HCT116 (cell line): ENCODE data around the gene ANKRD9. TPM values are rescaled to one million over a fixed set of nuclear protein-coding genes. Genes with fewer than 3 reads are reported as not detected.

ENCODE experiments used
- ATAC-seq: fragments of 200-7000 bp; cut with Tn5 transposase; 2 replicates; pipeline ENCODE4 v1.9.1; 2020; ENCODE audit warnings: mild to moderate bottlenecking, moderate library complexity
- BruUV-seq: library from RNA; stranded (reverse); fragments of 400-500 nt; replicated peaks from 2 replicates; lab custom pipeline; 2021; lab: Mats Ljungman, UMichigan
- CTCF ChIA-PET: fragments of 300-600 bp; sonication (Branson Sonifier 250); formaldehyde crosslinking; loops from one replicate; lab custom pipeline; 2021; ENCODE audit warnings: antibody characterized with exemption; lab: Charles Lee
- POLR2A ChIA-PET: fragments of 300-600, 350-600 bp; sonication (Branson Sonifier 250); formaldehyde crosslinking; loops from one replicate; lab custom pipeline; 2021; ENCODE audit warnings: antibody characterized with exemption; lab: Charles Lee
- RAD21 ChIA-PET, 2 experiments: fragments of 300-600 bp; sonication (Branson Sonifier 250); formaldehyde crosslinking; loops; one replicate each; lab custom pipeline; 2023; ENCODE audit warnings: low total read pairs in 2 of 2; ENCODE audit not compliant: uncharacterized antibody in 2 of 2, unreplicated experiment in 2 of 2, low non-redundant PET in 1 of 2; lab: Charles Lee
- DNase-seq: peaks from one replicate; pipeline ENCODE4 v3.0.0-alpha.2; 2010; ENCODE audit warnings: low read depth, low spot score
- H2AFZ ChIP-seq: fragments of 200-600 bp; shearing (Covaris generic), sonication (generic); 2 replicates; pipeline ENCODE4 v1.6.1; 2017; ENCODE audit warnings: low read depth, mixed run types, mixed read lengths, antibody characterized with exemption, low read length; ENCODE audit not compliant: poor library complexity, severe bottlenecking
- H3K27ac ChIP-seq: 2 replicates; pipeline ENCODE4 v1.5.1; 2012; ENCODE audit warnings: low read depth, low read length
- H3K27me3 ChIP-seq: fragments of 200-600 bp; sonication (generic); 2 replicates; pipeline ENCODE4 v1.6.1; 2016; ENCODE audit warnings: mixed run types, low read length, mixed read lengths; ENCODE audit not compliant: insufficient read depth
- H3K36me3 ChIP-seq, 2 experiments: fragments of 200-500 bp in 1 of 2; fragments of 200-600 bp in 1 of 2; sonication (Bioruptor generic) in 1 of 2; sonication (generic) in 1 of 2; 2 replicates each; pipeline versions ENCODE4 v1.5.1 to v1.6.1; 2014 to 2016; ENCODE audit warnings: low read length in 2 of 2, inconsistent platforms in 1 of 2, mixed read lengths in 1 of 2, mixed run types in 1 of 2; ENCODE audit not compliant: insufficient read depth in 2 of 2, control insufficient read depth in 1 of 2
- H3K4me1 ChIP-seq, 2 experiments: fragments of 200-600 bp in 1 of 2; sonication (generic) in 1 of 2; 2 replicates each; pipeline versions ENCODE4 v1.5.1 to v1.6.1; 2012 to 2017; ENCODE audit warnings: low read length in 2 of 2, inconsistent platforms in 1 of 2, mild to moderate bottlenecking in 1 of 2, mixed read lengths in 1 of 2, mixed run types in 1 of 2, moderate library complexity in 1 of 2; ENCODE audit not compliant: insufficient read depth in 2 of 2, control insufficient read depth in 1 of 2
- H3K4me2 ChIP-seq: fragments of 200-600 bp; sonication (generic); 2 replicates; pipeline ENCODE4 v1.6.1; 2017; ENCODE audit warnings: mixed run types, low read length, mixed read lengths
- H3K4me3 ChIP-seq, 2 experiments: fragments of 200-600 bp in 1 of 2; sonication (generic) in 1 of 2; replicated peaks in 1 of 2; 2 replicates each; pipeline ENCODE4 v1.5.1; 2011 to 2016; ENCODE audit warnings: low read length in 2 of 2, control low read depth in 1 of 2, low read depth in 1 of 2, mild to moderate bottlenecking in 1 of 2, mixed read lengths in 1 of 2, mixed run types in 1 of 2
- H3K79me2 ChIP-seq: fragments of 200-600 bp; sonication (generic); 2 replicates; pipeline ENCODE4 v1.6.1; 2017; ENCODE audit warnings: mild to moderate bottlenecking, mixed run types, low read length, moderate library complexity, mixed read lengths; ENCODE audit not compliant: insufficient read depth
- H3K9ac ChIP-seq: fragments of 200-600 bp; sonication (generic); 2 replicates; pipeline ENCODE4 v1.6.1; 2016; ENCODE audit warnings: low read length, mixed read lengths
- H3K9me2 ChIP-seq: fragments of 200-600 bp; sonication (generic), shearing (Covaris generic); 2 replicates; pipeline ENCODE4 v1.6.1; 2017; ENCODE audit warnings: mixed run types, mild to moderate bottlenecking, moderate library complexity; ENCODE audit not compliant: insufficient read depth
- H3K9me3 ChIP-seq, 2 experiments: fragments of 200-500 bp in 1 of 2; fragments of 200-600 bp in 1 of 2; sonication (Bioruptor generic) in 1 of 2; sonication (generic) in 1 of 2; 2 replicates each; pipeline ENCODE4 v1.6.1; 2014 to 2017; ENCODE audit warnings: low read length in 2 of 2, mixed read lengths in 2 of 2, inconsistent platforms in 1 of 2, low read depth in 1 of 2, mild to moderate bottlenecking in 1 of 2, mixed run types in 1 of 2, moderate library complexity in 1 of 2; ENCODE audit not compliant: control insufficient read depth in 1 of 2, insufficient read depth in 1 of 2
- H4K20me1 ChIP-seq: fragments of 200-600 bp; sonication (generic), shearing (Covaris generic); 2 replicates; pipeline ENCODE4 v1.6.1; 2017; ENCODE audit warnings: mixed run types, mild to moderate bottlenecking, moderate library complexity; ENCODE audit not compliant: insufficient read depth
- EGR1 ChIP-seq: IDR thresholded peaks from 2 replicates; pipeline ENCODE4 v1.6.1; 2012; ENCODE audit warnings: low read depth
- ELF1 ChIP-seq: IDR thresholded peaks from 2 replicates; pipeline ENCODE4 v1.6.1; 2012; ENCODE audit warnings: low read depth, borderline replicate concordance
- POLR2AphosphoS5 ChIP-seq: IDR thresholded peaks from 2 replicates; pipeline ENCODE4 v1.6.1; 2011; ENCODE audit warnings: mild to moderate bottlenecking, low read depth, low read length, moderate library complexity
- RAD21 ChIP-seq: IDR thresholded peaks from 2 replicates; pipeline ENCODE4 v1.6.1; 2012; ENCODE audit warnings: low read depth, mild to moderate bottlenecking
- SIN3A ChIP-seq: IDR thresholded peaks from 2 replicates; pipeline ENCODE4 v1.6.1; 2012; ENCODE audit warnings: low read depth
- SP1 ChIP-seq: IDR thresholded peaks from 2 replicates; pipeline ENCODE4 v1.6.1; 2012; ENCODE audit warnings: low read depth
- SRF ChIP-seq: IDR thresholded peaks from 2 replicates; pipeline ENCODE4 v1.6.1; 2012; ENCODE audit warnings: low read depth
- TCF7L2 ChIP-seq: IDR thresholded peaks from 2 replicates; pipeline ENCODE4 v1.7.0; 2011; ENCODE audit warnings: borderline replicate concordance, inconsistent platforms; ENCODE audit not compliant: insufficient read depth, insufficient read length; ENCODE audit errors: extremely low read depth
- YY1 ChIP-seq: IDR thresholded peaks from 2 replicates; pipeline ENCODE4 v1.6.1; 2011; ENCODE audit warnings: low read length, low read depth, moderate library complexity, mild to moderate bottlenecking; ENCODE audit not compliant: insufficient replicate concordance; ENCODE audit errors: extremely low read depth
- ZFX ChIP-seq: fragments of 450-650 bp; IDR thresholded peaks from 2 replicates; pipeline ENCODE4 v1.6.1; 2017
- intact Hi-C: fragments of 100-400 bp; cut with micrococcal nuclease; formaldehyde crosslinking; loops from 2 replicates; pipeline ENCODE4 v1.10.0; 2022
- total RNA-seq: library from RNA; stranded (reverse); gene quantifications from one replicate; pipeline ENCODE4 v1.2.1, GENCODE V29; 2021; ENCODE audit not compliant: unreplicated experiment
- TF ChIP-seq, protein P1 (sequence below): IDR thresholded peaks from 2 replicates; pipeline ENCODE4 v1.6.1; 2011; ENCODE audit warnings: mild to moderate bottlenecking, low read length, moderate library complexity; ENCODE audit not compliant: insufficient replicate concordance; ENCODE audit errors: extremely low read depth
- TF ChIP-seq, protein P2 (sequence below): IDR thresholded peaks from 2 replicates; pipeline ENCODE4 v1.6.1; 2012

Gene ANKRD9
- total RNA-seq, 1 experiment from 2014 or later, result 29.0 TPM

GRCh38 chr14:102512793-102513300 lies 3.3 kb upstream of the ANKRD9 start:
- Histone ChIP-seq H3K4me3 (no peak overlapping the region), H3K9ac (no peak overlapping the region), H4K20me1 (no peaks in the 10 kb centered on the region), H3K36me3 (no peaks in the 10 kb centered on the region), H3K9me3 (no peaks in the 10 kb centered on the region), H3K4me2 (no peak overlapping the region), H3K9me2 (no peaks in the 10 kb centered on the region), H3K79me2 (peaks cover 6% of the 10 kb centered on the region; the same call in 1 of the 2 replicates), H2AFZ (no peak overlapping the region), H3K27me3 (no peaks in the 10 kb centered on the region), H3K4me1 (peaks cover 22 to 35% of the 10 kb centered on the region in 2 experiments), H3K27ac (no peak overlapping the region)
- no TSS peak for BruUV-seq
- intact Hi-C loops, result no loop called here
- ChIA-PET CTCF (no interaction called here), RAD21 (no interaction called here), POLR2A (no interaction called here)
- ATAC-seq (no peak), DNase-seq (no peak)
- TF ChIP-seq TCF7L2 (no peak), SIN3A (no peak), SP1 (no peak), ZFX (no peak), EGR1 (no peak), ELF1 (no peak), SRF (no peak), POLR2AphosphoS5 (no peak), YY1 (no peak), RAD21 (no peak)
- TF ChIP-seq, protein P1, sequence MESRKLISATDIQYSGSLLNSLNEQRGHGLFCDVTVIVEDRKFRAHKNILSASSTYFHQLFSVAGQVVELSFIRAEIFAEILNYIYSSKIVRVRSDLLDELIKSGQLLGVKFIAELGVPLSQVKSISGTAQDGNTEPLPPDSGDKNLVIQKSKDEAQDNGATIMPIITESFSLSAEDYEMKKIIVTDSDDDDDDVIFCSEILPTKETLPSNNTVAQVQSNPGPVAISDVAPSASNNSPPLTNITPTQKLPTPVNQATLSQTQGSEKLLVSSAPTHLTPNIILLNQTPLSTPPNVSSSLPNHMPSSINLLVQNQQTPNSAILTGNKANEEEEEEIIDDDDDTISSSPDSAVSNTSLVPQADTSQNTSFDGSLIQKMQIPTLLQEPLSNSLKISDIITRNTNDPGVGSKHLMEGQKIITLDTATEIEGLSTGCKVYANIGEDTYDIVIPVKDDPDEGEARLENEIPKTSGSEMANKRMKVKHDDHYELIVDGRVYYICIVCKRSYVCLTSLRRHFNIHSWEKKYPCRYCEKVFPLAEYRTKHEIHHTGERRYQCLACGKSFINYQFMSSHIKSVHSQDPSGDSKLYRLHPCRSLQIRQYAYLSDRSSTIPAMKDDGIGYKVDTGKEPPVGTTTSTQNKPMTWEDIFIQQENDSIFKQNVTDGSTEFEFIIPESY, result no peak
- TF ChIP-seq, protein P2, sequence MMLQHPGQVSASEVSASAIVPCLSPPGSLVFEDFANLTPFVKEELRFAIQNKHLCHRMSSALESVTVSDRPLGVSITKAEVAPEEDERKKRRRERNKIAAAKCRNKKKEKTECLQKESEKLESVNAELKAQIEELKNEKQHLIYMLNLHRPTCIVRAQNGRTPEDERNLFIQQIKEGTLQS, result no peak
